Karpas-422 (cell line): ENCODE results near the gene CPSF4L. TPM values are rescaled to one million over a fixed set of nuclear protein-coding genes. Genes with fewer than 3 reads are reported as not detected.
"Not testable (repeated sequence)": the region's sequence is repeated elsewhere in the genome, so short reads cannot be mapped to it uniquely, and the experiment has no call there.

Experiments used
- DNase-seq: peaks from one replicate; pipeline ENCODE4 v3.0.0-alpha.2; 2015
- H2AFZ ChIP-seq: fragments of 200-600 bp; sonication (generic); 2 replicates; pipeline ENCODE4 v1.6.1; 2014; ENCODE audit warnings: antibody characterized with exemption, low read length, mixed read lengths
- H3K27ac ChIP-seq: fragments of 200-600 bp; sonication (generic); 2 replicates; pipeline ENCODE4 v1.5.1; 2014; ENCODE audit warnings: mild to moderate bottlenecking, low read length, moderate library complexity
- H3K27me3 ChIP-seq: fragments of 200-600 bp; sonication (generic); 2 replicates; pipeline ENCODE4 v1.6.1; 2014; ENCODE audit warnings: low read length, mixed read lengths
- H3K36me3 ChIP-seq: fragments of 200-600 bp; sonication (generic); 2 replicates; pipeline ENCODE4 v1.6.1; 2014; ENCODE audit warnings: low read length, mixed read lengths; ENCODE audit not compliant: insufficient read depth
- H3K4me1 ChIP-seq: fragments of 200-600 bp; sonication (generic); 2 replicates; pipeline ENCODE4 v1.6.1; 2014; ENCODE audit warnings: mild to moderate bottlenecking, low read length, mixed read lengths
- H3K4me2 ChIP-seq: fragments of 200-600 bp; sonication (generic); 2 replicates; pipeline ENCODE4 v1.6.1; 2014; ENCODE audit warnings: low read length, low read depth, mild to moderate bottlenecking; ENCODE audit not compliant: poor library complexity, severe bottlenecking
- H3K4me3 ChIP-seq: fragments of 200-600 bp; sonication (generic); 2 replicates; pipeline ENCODE4 v1.5.1; 2014; ENCODE audit warnings: mild to moderate bottlenecking, antibody characterized with exemption, low read length, mixed read lengths
- H3K79me2 ChIP-seq: fragments of 200-600 bp; sonication (generic); 2 replicates; pipeline ENCODE4 v1.6.1; 2014; ENCODE audit warnings: mild to moderate bottlenecking, low read length, mixed read lengths
- H3K9ac ChIP-seq: fragments of 200-600 bp; sonication (generic); 2 replicates; pipeline ENCODE4 v1.6.0; 2014; ENCODE audit warnings: low read length
- H3K9me2 ChIP-seq: fragments of 200-600 bp; sonication (generic), shearing (Covaris generic); replicated peaks from 2 replicates; pipeline ENCODE4 v1.6.0; 2014; ENCODE audit warnings: mild to moderate bottlenecking, low read length, moderate library complexity; ENCODE audit not compliant: insufficient read depth
- H3K9me3 ChIP-seq: fragments of 300-700, 200-600 bp; sonication (generic); 2 replicates; pipeline ENCODE4 v1.6.1; 2014; ENCODE audit warnings: low read length, mixed read lengths
- H4K20me1 ChIP-seq: fragments of 200-600 bp; sonication (generic); 2 replicates; pipeline ENCODE4 v1.6.1; 2014; ENCODE audit warnings: mild to moderate bottlenecking, antibody characterized with exemption, low read length, low read depth; ENCODE audit not compliant: insufficient read depth
- total RNA-seq: library from RNA; depleted of rRNA; stranded (reverse); fragments of >200 nt; shearing (Covaris generic); gene quantifications from 2 replicates; pipeline ENCODE4 v1.2.3, GENCODE V29; 2014; ENCODE audit warnings: low replicate concordance

The CPSF4L gene
- total RNA-seq, 1 experiment from 2014 or later, result not detected

GRCh38 chr17:73267648-73268537, 6.2 kb upstream of the CPSF4L start:
- Histone ChIP-seq H3K4me2 (no peak overlapping the region), H3K79me2 (no peaks in the 10 kb centered on the region), H4K20me1 (no peaks in the 10 kb centered on the region)

DNA sequence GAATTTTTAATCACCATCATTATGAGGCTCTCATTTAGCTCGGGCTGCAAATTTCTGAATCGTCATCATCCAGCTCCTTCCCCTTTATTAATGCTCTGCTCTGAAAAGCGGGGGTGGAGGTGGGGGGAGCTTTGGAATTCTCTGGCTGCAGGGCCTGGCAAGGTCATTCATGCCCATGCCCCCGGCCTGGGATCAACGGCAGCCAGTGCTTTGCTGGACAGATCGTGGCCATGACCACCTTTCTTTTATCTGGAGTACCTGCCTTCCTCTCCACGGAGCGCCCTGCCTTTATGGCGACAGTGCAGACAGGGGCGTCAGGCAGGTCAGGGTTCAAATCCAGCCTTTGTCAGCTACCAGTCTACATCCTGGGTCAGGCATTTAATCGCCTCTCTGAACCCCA, 5.1 kb upstream of the CPSF4L start:
- H3K27ac ChIP-seq, result no peak overlapping the region
- no peaks in the 10 kb centered on the region for H3K36me3 ChIP-seq
- no peak overlapping the region for H3K4me2 ChIP-seq
- H3K9me2 ChIP-seq, result no peaks in the 10 kb centered on the region
- no peaks in the 10 kb centered on the region for H3K79me2 ChIP-seq
- DNase-seq, result no peak
- H3K4me3 ChIP-seq, result no peak overlapping the region
- H3K9ac ChIP-seq, result no peak overlapping the region
- no peaks in the 10 kb centered on the region for H4K20me1 ChIP-seq
- H3K27me3 ChIP-seq, result no peaks in the 10 kb centered on the region; the same call in 1 of the 2 replicates
- H3K9me3 ChIP-seq, result no peaks in the 10 kb centered on the region
- H3K4me1 ChIP-seq, result peaks cover 15% of the 10 kb centered on the region
- no peak overlapping the region for H2AFZ ChIP-seq

More at GRCh38 chr17:73267648-73268537, 6.2 kb upstream of the CPSF4L start:
- no peak overlapping the region for H2AFZ ChIP-seq
- H3K36me3 ChIP-seq, result no peaks in the 10 kb centered on the region
- H3K27me3 ChIP-seq, result no peaks in the 10 kb centered on the region; the same call in 1 of the 2 replicates
- no peak for DNase-seq
- no peak overlapping the region for H3K4me3 ChIP-seq
- no peaks in the 10 kb centered on the region for H3K9me2 ChIP-seq
- H3K9ac ChIP-seq, result no peak overlapping the region
- H3K4me1 ChIP-seq, result peaks cover 15% of the 10 kb centered on the region
- H3K9me3 ChIP-seq, result no peaks in the 10 kb centered on the region
- H3K27ac ChIP-seq, result no peak overlapping the region

- Histone ChIP-seq H3K4me1 (peaks cover 7% of the 10 kb centered on the region), H3K9me3 (no peaks in the 10 kb centered on the region), H3K9me2 (no peaks in the 10 kb centered on the region), H4K20me1 (no peaks in the 10 kb centered on the region), H3K36me3 (no peaks in the 10 kb centered on the region), H3K4me2 (no peak overlapping the region), H3K27me3 (no peaks in the 10 kb centered on the region; the same call in 1 of the 2 replicates), H3K27ac (no peak overlapping the region), H3K79me2 (no peaks in the 10 kb centered on the region), H3K9ac (no peak overlapping the region), H2AFZ (no peak overlapping the region), H3K4me3 (no peak overlapping the region)
- DNase-seq, result no peak
These were observed 4.3 kb upstream of the CPSF4L start for GRCh38 chr17:73265646-73266640.

DNA sequence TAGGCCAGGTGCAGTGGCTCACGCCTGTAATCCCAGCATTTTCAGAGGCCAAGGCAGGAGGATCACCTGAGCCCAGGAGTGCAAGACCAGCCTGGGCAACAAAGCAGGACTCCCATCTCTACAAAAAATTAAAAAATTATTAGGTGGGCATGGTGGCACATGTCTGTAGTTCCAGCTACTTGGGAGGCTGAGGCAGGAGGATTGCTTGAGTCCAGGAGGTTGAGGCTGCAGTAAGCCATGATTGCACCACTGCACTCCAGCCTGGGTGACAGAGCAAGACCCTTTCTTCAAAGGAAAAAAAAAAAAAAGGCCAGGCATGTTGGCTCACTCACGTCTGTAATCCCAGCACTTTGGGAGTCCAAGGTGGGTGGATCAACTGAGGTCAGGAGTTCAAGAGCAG, 2.8 kb upstream of the CPSF4L start:
- not testable (repeated sequence) for H3K9me3 ChIP-seq, H2AFZ ChIP-seq, DNase-seq, H3K4me3 ChIP-seq, H4K20me1 ChIP-seq, H3K27ac ChIP-seq, H3K4me1 ChIP-seq, H3K4me2 ChIP-seq, H3K36me3 ChIP-seq, H3K9me2 ChIP-seq, H3K9ac ChIP-seq, H3K27me3 ChIP-seq, H3K79me2 ChIP-seq

GRCh38 chr17:73262676-73263642, 1.3 kb upstream of the CPSF4L start:
- Histone ChIP-seq H3K36me3 (no peaks in the 10 kb centered on the region), H3K4me2 (no peak overlapping the region), H2AFZ (no peak overlapping the region), H3K4me1 (peaks cover 4% of the 10 kb centered on the region), H4K20me1 (no peaks in the 10 kb centered on the region), H3K9ac (no peak overlapping the region), H3K9me2 (no peaks in the 10 kb centered on the region), H3K79me2 (no peaks in the 10 kb centered on the region), H3K27me3 (no peaks in the 10 kb centered on the region), H3K9me3 (no peaks in the 10 kb centered on the region), H3K27ac (no peak overlapping the region), H3K4me3 (no peak overlapping the region)
- DNase-seq, result no peak

DNA sequence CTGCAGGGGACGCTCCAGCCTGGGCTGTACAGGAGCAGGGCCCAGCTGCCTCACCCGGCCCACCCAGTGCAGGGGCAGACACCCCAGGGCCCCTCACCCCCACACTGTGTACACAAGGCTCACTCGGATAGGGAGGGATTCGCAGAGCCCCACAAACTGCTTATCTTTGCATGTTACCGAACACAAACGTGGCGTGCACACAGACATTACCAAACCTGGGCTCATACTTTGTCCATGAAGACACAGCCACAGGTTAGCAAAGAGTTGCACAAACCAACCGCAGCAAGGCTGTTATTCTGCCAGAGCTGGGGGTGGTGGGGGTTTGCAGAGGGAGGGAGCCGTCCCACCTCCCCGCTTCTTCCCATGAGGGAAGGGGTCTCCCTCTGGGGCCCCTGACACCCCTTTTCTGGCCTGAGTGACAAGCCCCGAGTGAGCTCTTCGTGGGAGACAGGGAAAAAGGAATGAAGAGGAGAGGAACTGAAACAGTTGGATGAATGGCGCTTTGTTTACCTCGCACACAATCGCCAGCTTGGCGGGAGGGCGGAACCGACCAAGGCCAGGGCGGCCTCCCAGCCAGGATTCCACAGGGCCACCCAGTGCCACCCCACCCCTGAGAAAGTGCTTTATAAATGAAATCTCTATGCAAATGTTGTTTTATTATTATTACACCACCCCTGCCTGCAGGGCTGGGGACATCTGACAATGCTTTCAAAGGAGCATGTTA, 434 bp upstream of the CPSF4L start:
- Histone ChIP-seq H3K36me3 (no peaks in the 10 kb centered on the region), H3K27me3 (no peaks in the 10 kb centered on the region), H3K4me3 (no peak overlapping the region), H3K4me1 (peaks cover 4% of the 10 kb centered on the region), H3K27ac (no peak overlapping the region), H3K9me3 (no peaks in the 10 kb centered on the region), H3K79me2 (no peaks in the 10 kb centered on the region), H3K9me2 (no peaks in the 10 kb centered on the region), H3K4me2 (no peak overlapping the region), H3K9ac (no peak overlapping the region), H2AFZ (no peak overlapping the region), H4K20me1 (no peaks in the 10 kb centered on the region)
- DNase-seq, result no peak

- Histone ChIP-seq H3K9me3 (no peaks in the 10 kb centered on the region), H2AFZ (no peak overlapping the region), H3K4me2 (no peak overlapping the region), H3K27me3 (no peaks in the 10 kb centered on the region), H3K27ac (no peak overlapping the region), H3K4me3 (no peak overlapping the region), H3K79me2 (no peaks in the 10 kb centered on the region), H3K4me1 (no peaks in the 10 kb centered on the region), H3K36me3 (no peaks in the 10 kb centered on the region), H3K9ac (no peak overlapping the region), H4K20me1 (no peaks in the 10 kb centered on the region), H3K9me2 (no peaks in the 10 kb centered on the region)
- no peak for DNase-seq
These were observed 4.2 kb downstream of the CPSF4L start for GRCh38 chr17:73257516-73257915.
